ENCODE results near the gene PLCG2.
"Not testable (repeated sequence)": the region's sequence is repeated elsewhere in the genome, so short reads cannot be mapped to it uniquely, and the experiment has no call there.

Gene PLCG2

GRCh38 chr16:81875461-81875860, 96.4 kb downstream of the PLCG2 start:
- H3K4me3 ChIP-seq (replicated peaks; ENCODE audit: insufficient read depth, low read length), result no peak overlapping the region
- no peak for TF ChIP-seq REST (IDR thresholded peaks at IDR 0.05; ENCODE audit: insufficient replicate concordance, low read depth)
- TF ChIP-seq GABPA (IDR thresholded peaks at IDR 0.05; ENCODE audit: low read depth), result no peak
- no peak for TF ChIP-seq SPI1 (IDR thresholded peaks at IDR 0.05; ENCODE audit: borderline replicate concordance, low read depth)
- no peak for TF ChIP-seq POLR2AphosphoS5 (IDR thresholded peaks at IDR 0.05; ENCODE audit: low read depth)
- TF ChIP-seq CTCF (IDR thresholded peaks at IDR 0.05; ENCODE audit: insufficient read depth, low read length), result no peak
- DNase-seq (ENCODE audit: low read depth in 1 of 2, low spot score in 1 of 2), result no peak
- no peak overlapping the region for H3K27ac ChIP-seq (replicated peaks)
- no peaks in the 10 kb centered on the region for H3K27me3 ChIP-seq (ENCODE audit: insufficient read depth, poor library complexity, severe bottlenecking)

GRCh38 chr16:81876273-81876900, 97.3 kb downstream of the PLCG2 start:
- Histone ChIP-seq H3K27me3 (ENCODE audit: insufficient read depth, poor library complexity, severe bottlenecking) (no peaks in the 10 kb centered on the region), H3K4me3 (replicated peaks; ENCODE audit: insufficient read depth, low read length) (no peak overlapping the region), H3K27ac (replicated peaks) (no peak overlapping the region)
- no peak for DNase-seq (ENCODE audit: low read depth in 1 of 2, low spot score in 1 of 2)
- TF ChIP-seq POLR2AphosphoS5 (IDR thresholded peaks at IDR 0.05; ENCODE audit: low read depth), result no peak
- TF ChIP-seq GABPA (IDR thresholded peaks at IDR 0.05; ENCODE audit: low read depth), result no peak
- TF ChIP-seq SPI1 (IDR thresholded peaks at IDR 0.05; ENCODE audit: borderline replicate concordance, low read depth), result no peak
- no peak for TF ChIP-seq CTCF (IDR thresholded peaks at IDR 0.05; ENCODE audit: insufficient read depth, low read length)
- TF ChIP-seq REST (IDR thresholded peaks at IDR 0.05; ENCODE audit: insufficient replicate concordance, low read depth), result no peak

GRCh38 chr16:81877490-81877889, 98.4 kb downstream of the PLCG2 start:
- H3K27me3 ChIP-seq (ENCODE audit: insufficient read depth, poor library complexity, severe bottlenecking); H3K27ac ChIP-seq (replicated peaks); DNase-seq (ENCODE audit: low read depth in 1 of 2, low spot score in 1 of 2); H3K4me3 ChIP-seq (replicated peaks; ENCODE audit: insufficient read depth, low read length): not testable (repeated sequence)

GRCh38 chr16:81878529-81878928, 99.4 kb downstream of the PLCG2 start:
- TF ChIP-seq POLR2AphosphoS5 (IDR thresholded peaks at IDR 0.05; ENCODE audit: low read depth) (no peak), GABPA (IDR thresholded peaks at IDR 0.05; ENCODE audit: low read depth) (no peak), CTCF (IDR thresholded peaks at IDR 0.05; ENCODE audit: insufficient read depth, low read length) (no peak)
- DNase-seq (ENCODE audit: low read depth in 1 of 2, low spot score in 1 of 2), result no peak
- Histone ChIP-seq H3K4me3 (replicated peaks; ENCODE audit: insufficient read depth, low read length) (no peak overlapping the region), H3K27me3 (ENCODE audit: insufficient read depth, poor library complexity, severe bottlenecking) (no peaks in the 10 kb centered on the region), H3K27ac (replicated peaks) (no peak overlapping the region)
